ENCODE data around the gene MS4A2.
"Not testable (repeated sequence)": the region's sequence is repeated elsewhere in the genome, so short reads cannot be mapped to it uniquely, and the experiment has no call there.

MS4A2 gene

DNA sequence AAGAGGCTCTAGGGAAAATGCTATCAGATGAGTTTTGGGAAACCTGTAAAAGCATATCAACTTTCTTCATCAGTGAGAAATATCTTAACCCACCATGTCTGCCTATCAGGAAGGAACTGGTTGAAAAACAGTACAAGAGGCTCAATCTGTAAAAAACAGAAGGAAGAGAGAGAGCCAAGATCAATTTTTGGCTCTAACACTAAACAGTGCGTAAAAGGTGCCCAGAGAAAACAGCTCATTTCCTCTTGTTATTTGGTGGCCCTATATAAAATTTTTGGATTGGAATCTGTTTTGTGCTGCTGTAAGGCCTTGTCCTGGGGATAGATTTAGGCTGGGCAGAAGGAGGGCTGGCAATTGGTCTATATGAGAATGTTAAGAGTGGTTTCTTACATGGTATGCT lies 12.1 kb downstream of the MS4A2 start:
- no peak for DNase-seq
- intact Hi-C loops (cut with DNase I), result no loop called here

DNA sequence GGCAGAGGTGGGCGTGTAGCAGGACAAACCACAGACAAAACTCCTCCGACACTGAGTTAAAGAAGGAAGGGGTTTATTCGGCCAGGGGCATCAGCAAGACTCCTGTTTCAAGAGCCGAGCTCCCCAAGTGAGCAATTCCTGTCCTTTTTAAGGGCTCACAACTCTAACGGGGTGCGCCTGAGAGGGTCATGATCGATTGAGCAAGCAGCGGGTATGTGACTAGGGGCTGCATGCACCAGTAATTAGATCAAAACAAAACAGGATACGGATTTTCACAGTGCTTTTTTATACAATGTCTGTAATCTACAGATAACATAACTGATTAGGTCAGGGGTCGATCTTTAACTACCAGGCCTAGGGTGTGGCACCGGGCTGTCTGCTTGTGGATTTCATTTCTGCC lies 12.9 kb downstream of the MS4A2 start:
- DNase-seq; intact Hi-C loops (cut with DNase I): not testable (repeated sequence)

DNA sequence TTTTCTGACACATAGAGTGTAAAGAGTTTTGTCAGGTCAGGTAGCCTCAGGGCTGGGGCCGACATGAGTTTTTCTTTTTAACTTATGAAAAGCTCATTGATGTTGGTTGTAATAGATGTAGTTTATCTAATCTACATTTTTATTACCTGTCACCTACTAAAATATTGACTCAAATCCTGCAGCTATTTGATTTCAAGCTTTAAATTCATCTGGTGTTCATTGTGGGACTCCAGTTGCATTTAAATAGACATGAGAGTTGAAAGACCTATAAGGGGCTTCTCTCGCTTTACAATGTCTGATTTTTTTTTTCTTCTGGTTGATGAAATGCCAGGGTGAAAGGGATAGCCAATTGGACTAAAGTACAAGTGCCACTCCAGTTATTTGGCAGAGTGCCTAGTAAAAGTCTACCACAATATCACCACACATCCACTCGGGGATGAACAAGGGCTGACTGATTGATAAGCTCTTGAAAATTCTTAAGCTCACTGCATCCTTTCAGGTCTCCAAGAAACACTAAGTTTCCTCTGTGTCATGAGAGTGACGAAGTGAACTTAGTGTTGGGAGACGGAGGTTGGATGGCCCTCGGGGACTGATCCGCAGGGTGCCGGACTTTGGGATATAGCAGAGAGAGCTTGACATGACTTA lies 16.1 kb downstream of the MS4A2 start:
- DNase-seq; intact Hi-C loops (cut with DNase I): not testable (repeated sequence)

DNA sequence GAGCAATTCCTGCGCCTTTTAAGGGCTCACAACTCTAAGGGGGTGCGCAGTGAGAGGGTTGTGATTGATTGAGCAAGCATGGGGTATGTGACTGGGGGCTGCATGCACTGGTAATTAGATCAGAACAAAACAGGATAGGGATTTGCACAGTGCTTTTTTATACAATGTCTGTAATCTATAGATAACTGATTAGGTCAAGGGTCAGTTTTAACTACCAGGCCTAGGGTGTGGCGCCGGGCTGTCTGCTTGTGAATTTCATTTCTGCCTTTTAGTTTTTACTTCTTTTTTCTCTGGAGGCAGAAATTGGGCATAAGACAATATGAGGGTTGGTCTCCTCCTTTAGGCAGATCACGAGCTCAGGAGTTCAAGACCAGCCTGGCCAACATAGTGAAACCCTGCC lies 20.2 kb downstream of the MS4A2 start:
- intact Hi-C loops (cut with DNase I); DNase-seq: not testable (repeated sequence)

DNA sequence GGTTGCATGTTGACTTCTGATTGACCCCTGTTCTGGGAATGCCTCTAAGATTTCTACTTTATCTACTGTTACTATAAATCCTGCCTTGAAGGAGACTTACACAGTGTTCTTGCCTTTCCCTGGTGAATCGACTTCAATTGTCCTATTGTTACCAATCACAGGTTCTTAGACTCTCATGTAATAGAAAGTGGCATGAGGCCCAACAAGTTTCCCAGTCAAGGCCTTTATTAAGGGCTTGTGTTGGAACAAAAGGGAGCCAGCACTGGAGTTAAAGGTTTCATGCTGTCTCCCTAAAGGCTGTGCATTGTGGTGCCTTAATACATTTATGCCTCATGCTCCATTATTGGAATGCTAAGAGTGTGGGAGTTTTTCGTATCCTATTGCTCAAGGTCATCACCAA lies 23.3 kb downstream of the MS4A2 start:
- no peak for DNase-seq
- intact Hi-C loops (cut with DNase I), result no loop called here

DNA sequence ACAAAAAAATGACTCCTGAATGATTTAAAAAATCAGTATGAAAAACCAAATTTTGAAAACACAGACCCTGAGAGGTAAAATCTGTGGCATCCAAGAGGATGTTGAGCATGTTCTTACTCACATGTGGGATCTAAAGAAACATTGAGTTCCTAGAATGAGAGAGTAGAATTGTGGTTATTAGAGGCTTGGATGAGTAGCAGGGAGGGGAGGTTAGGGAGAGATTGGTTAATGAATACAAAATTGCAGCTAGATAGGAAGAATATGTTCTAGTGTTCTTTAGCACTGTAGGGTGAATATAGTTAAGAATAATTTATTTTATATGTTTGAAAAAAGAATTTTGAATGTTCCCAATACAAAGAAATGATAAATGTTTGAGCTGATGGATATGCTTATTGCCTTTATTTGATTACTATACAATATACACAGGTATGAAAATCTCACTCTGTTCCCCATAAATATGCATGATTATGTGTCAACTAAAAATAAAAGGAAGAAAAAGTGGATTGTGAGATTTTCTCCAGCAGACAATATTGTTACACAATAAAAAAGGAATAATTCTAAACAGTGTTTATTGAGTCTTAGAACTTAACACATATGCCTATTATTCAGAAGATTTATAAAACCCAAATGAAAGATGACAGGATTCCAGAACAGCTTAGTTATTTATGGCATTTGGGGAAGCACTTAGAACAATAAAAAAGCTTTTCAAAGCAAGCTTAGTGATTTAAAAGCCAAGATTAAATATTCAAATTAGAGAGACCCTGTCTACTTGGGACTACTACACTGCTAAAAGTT lies 28.7 kb downstream of the MS4A2 start:
- DNase-seq, result no peak
- intact Hi-C loops (cut with DNase I), result no loop called here

DNA sequence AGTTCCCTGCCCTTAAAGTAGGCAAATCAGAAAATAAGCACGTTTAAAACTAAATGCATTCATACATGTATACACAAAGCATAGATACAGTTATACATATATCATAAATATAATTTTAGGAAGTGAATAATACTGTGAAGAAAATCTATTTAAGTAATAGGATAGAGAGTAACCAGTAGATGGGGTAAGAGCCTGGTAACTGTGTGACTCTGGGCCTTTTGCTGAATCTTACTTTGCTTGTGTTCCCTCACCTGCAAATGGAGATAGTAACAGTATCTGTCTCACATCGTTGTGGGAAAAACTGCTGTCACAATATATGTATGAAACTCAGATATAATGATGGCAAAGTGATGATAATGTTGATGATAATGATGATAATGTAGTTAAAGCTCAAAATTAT lies 29.9 kb downstream of the MS4A2 start:
- no peak for DNase-seq
- intact Hi-C loops (cut with DNase I), result no loop called here

DNA sequence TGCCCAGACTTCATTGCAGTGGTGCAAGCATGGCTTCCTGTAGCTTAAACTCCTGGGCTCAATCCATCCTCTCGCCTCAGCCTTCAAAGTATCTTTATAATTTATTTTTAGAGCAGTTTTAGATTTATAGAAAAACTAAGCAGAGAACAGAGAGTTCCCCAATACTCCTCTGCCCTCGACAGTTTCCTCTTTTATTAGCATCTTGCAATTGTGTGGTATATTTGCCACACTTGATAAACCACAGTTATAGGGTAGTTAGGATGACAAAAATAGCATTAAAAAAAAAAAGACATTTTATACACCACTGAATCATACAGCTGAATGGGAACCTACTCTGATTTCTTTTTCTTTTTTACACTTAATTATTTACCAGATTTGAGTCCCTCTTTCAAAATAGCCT lies 31.2 kb downstream of the MS4A2 start:
- intact Hi-C loops (cut with DNase I), result no loop called here

DNA sequence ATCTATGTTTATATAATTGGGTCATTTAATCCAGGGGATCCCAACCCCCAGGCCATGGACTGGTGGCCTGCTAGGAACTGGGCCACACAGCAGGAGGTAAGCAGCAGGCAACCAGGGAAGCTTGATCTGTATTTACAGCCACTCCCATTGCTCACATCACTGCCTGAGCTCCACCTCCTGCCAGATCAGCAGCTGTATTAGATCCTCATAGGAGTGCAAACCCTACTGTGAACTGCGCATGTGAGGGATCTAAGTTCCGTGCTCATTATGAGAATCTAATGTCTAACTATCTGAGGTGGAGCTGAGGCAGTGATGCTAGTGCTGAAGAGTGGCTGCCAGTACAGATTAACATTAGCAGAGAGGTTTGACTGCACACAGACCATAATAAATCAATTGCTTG lies 32.8 kb downstream of the MS4A2 start:
- intact Hi-C loops (cut with DNase I), result no loop called here

More for the DNA sequence above, 31.2 kb downstream of the MS4A2 start:
- no peak for DNase-seq

DNA sequence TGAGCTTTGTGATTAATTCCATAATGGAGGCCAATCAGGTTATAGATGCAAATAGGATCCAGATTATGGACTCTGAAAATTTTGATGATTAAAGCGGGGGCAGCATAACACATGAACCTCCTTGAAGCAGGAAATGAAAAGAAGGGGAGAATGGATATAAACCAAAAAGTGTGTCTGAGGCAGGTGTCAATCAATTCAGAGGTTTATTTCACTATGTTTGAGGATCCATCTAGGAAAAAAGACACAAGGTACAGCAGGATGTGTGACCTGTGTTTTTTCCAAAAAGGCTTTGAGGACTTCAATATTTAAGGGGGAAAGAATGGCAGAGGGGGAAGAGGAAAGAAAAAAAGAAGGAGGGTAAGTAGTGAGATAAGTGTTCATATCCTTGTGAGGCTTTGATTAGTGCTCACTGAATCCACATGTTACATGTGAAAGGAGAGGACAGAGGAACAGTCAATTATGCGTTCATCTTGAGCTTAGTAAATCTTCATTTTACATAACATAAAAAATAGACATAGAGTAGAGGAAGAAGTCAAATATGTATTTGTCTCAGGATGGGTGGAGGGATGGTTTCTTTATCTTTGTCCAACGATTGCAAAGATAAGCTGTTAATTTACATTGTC lies 34.1 kb downstream of the MS4A2 start:
- DNase-seq, result no peak
- intact Hi-C loops (cut with DNase I), result no loop called here

More for the DNA sequence above, 32.8 kb downstream of the MS4A2 start:
- no peak for DNase-seq

DNA sequence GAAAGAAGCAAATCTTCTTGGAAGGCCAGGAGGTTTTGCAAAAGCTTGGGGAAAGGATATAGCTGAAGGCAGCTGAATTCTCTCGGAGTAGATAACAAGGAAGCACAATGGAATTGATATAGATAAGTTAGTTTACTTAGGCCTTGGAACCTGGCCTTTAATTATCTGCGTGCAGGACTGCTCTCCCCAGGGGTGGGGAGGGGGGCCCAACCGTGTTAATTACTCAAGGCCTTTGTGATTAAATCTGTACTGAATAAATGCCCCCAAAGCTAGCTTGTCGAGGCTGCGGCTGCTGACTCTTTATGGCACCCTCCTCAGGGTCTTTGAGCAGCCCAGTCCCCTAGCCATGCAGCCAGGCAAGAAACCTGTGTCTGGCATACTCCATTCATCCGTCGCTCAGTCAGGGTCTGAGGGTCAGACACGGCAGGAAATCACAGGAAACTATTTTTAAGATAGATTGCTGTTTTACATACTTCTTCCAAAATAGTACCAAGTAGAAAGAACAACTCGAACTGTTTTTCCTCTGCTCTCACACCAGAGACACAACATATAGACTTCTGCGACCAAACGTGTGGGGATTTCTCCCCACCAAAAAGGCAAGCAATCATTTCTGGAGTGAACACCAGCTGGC lies 36.5 kb downstream of the MS4A2 start:
- intact Hi-C loops (cut with DNase I), result no loop called here
- DNase-seq, result no peak

DNA sequence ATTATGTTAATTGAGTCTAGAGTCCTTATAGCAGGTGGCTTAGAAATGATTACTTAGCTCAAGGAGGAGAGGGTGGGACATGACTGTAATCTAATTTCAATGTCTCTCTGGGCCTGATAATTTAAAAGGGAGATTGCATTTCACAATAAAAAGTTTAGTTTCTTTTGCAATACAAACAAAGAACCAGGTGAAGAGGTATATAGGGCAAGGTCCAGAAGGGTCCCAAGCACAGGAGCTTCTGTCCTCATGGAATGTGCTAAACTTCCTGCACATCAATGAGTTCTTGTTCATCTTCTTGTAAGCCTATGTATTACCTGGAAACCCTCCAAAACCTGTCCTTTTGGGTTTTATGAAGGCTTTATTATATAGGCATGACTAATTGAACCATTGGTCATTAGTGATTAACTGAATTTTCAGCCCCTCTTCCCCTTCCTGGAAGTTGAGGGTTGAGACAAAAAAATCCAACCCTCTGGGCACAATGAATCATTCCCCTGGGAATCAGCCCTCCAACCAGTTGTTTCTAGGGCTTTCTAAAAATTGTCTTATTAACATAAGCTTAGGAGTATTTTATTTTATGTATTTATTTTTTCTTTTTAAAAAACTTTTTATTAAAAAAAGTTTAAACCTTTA lies 37.6 kb downstream of the MS4A2 start:
- intact Hi-C loops (cut with DNase I), result no loop called here
- DNase-seq, result no peak

DNA sequence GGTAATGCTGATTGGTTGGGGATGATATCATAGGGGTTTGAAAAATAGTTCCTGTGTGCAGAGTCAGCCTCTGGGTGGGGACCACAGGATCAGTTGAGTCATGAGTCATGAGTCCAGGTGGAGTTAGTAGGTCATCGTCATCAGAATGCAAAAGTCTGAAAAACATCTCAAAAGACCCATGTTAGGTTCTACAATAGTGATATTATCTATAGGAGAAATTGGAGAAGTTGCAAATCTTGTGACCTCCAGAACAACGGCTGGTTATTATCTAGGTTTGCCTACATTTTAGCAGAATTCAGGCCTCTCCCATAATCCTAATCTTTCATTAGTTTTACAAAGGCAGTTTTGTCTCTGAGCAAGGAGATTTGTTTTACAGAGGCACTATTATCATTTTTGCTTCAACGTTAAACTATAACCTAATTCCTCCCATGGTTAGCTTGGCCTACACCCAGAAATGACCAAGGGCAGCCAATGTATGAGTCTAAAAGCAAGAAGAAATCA lies 38.9 kb downstream of the MS4A2 start:
- intact Hi-C loops (cut with DNase I), result no loop called here
- no peak for DNase-seq

DNA sequence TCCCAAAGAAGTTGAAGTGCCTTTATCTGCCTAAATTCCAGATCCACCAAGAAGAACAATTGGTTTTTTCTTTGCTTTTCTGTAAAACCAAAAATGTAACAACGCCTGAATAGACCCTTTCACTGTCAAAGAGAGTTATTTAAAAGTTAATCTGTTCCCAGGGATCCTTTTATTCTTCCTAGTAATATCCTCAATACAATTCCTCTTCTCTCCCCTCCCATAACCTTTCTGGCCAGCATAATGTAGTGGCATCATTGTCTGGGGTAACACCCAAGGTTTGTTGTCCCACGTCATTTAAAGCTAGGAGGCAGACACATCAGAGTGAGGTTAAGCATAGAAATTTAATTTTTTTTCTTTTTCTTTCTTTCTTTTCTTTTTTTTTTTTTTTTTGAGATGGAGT lies 39.9 kb downstream of the MS4A2 start:
- intact Hi-C loops (cut with DNase I), result no loop called here
- no peak for DNase-seq

DNA sequence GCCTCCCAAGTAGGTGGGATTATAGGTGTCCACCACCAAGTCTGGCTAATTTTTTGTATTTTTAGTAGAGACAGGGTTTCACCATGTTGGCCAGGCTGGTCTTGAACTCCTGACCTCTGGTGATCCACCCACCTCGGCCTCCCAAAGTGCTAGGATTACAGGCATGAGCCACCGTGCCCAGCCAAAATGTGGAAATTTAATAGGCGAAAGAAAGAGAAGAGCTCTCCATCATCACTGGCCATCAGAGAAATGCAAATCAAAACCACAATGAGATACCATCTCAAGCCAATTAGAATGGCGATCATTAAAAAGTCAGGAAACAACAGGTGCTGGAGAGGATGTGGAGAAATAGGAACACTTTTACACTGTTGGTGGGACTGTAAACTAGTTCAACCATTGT lies 40.4 kb downstream of the MS4A2 start:
- intact Hi-C loops (cut with DNase I); DNase-seq: not testable (repeated sequence)

DNA sequence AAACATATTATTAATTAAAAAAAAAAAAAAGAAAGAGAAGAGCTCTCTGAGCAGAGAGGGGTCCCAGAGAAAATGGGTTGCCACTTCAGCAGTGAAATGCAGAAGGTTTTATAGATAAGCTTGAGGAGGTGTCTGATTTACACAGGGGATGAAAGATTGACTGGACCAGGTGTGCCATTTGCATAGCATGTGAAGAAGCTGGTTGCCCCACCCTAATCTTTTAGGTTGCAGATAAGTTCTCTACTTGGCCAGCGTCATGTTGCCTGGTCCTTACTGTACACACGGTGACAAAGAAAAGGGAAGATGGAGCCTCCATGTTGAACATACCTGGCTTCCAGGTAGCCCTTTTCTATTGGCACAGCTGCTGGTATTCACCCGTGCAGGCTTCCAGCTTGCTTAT lies 41.4 kb downstream of the MS4A2 start:
- intact Hi-C loops (cut with DNase I), result loop anchor here (1.0 kb wide), 1 partner anchor 307 kb away; no protein-coding TSS in a partner anchor
- DNase-seq, result no peak

DNA sequence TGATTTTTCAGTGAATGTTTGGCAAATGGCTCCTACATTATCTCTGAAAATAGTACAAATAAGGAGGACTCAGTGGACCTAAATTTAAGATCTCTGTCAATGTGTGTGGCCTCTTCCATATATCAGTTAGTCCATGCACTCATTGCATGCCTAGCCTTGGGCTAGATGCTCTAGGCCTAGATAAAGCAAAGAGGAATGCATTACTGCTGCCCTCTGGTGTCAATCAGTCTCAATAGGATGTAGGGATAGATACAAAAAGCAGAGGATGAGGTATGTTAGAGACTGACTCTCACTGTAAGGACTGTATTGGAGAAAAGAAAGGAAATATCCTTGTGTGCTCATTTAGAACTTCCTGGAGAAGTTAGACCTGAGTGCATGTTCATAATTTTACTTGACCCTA lies 42.0 kb downstream of the MS4A2 start:
- intact Hi-C loops (cut with DNase I), result loop anchor here (1.0 kb wide), 1 partner anchor 307 kb away; no protein-coding TSS in a partner anchor
- peak in 1 of 10 donors; percentile 9 for DNase-seq

DNA sequence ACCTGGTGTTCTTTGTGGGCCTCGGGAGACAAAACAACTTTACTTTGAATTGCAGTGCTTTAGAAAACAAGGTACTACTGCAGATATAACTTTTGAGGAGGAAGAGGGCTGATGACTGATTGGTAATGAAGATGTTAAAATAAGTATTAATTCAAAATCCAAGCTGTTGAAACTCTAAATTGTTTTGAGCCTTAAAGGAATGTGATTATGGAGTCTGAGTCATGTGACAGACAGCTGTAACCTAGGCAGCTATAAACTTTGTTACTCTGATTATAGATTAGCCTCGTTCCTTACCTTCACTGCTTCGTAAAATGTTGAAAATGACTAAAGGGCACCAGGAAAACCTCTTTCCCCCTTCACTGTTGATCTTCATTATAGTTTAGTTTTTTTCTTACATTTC lies 43.4 kb downstream of the MS4A2 start:
- intact Hi-C loops (cut with DNase I), result no loop called here
- no peak for DNase-seq

DNA sequence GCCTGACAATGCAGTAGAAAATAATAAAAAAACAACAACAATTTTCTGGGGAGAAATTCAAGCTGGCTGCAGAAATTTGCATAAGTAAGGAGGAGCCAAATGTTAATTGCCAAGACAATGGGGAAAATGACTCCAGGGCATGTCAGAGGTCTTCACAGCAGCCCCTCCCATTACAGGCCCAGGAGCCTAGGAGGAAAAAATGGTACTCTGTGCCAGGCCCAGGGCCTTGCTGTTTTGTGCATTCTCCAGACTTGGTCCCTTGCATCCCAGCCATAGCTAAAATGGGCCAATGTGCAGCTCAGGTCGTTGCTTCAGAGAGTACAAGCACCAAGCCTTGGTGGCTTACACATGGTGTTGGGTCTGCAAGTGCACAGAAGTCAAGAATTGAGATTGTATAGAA lies 45.5 kb downstream of the MS4A2 start:
- intact Hi-C loops (cut with DNase I), result no loop called here
- no peak for DNase-seq

DNA sequence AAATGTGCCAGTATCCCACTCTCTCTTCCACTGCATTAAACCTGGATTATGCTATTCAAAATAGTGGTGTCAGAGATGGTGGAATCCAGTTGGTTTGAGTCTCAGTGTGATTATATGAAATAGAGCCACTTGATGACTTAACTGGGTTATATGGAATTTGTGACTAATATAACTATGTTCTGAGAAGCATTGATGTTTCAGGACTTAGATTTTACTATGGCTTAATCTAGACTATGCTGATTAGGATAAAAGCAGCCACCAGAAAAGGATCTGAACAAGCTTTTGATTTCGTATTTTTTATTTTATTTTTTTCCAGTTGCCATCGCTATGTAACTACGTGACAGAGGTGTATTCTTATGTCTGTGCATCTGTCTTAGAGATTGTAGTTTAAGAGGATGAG lies 55.3 kb downstream of the MS4A2 start:
- intact Hi-C loops (cut with DNase I), result no loop called here
- DNase-seq, result no peak

DNA sequence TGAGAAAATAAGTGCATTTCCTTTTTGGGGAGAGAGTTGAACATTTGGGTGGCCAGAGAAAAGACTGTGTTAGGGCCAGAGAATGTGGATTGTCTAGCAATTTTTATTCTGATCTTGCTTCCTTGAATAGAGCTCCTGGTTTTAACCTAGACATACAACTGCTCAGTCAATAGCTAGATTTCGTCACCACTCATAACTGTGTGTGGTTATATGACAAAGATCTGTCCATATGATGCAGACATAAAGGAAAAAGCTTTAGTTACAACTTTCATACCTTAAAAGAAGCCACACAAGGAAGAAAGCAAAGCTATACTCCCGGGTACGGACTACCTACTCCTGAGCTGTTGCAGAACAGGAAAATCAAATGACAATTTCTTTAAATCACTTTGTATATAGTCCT lies 57.2 kb downstream of the MS4A2 start:
- intact Hi-C loops (cut with DNase I), result no loop called here
- DNase-seq, result no peak
